Loucy (cell line): Measurements from ENCODE around the gene IGF2BP3.
"Not testable (repeated sequence)": the region's sequence is repeated elsewhere in the genome, so short reads cannot be mapped to it uniquely, and the experiment has no call there.

Source experiments
- H2AFZ ChIP-seq: fragments of 200-600 bp; sonication (generic); 2 replicates; pipeline ENCODE4 v1.6.0; 2016; ENCODE audit warnings: antibody characterized with exemption, mild to moderate bottlenecking, low read length, moderate library complexity
- H3F3A ChIP-seq: fragments of 200-600 bp; 2 replicates; pipeline ENCODE4 v1.6.0; 2016; ENCODE audit warnings: antibody characterized with exemption, low read depth, mild to moderate bottlenecking
- H3K27me3 ChIP-seq: fragments of 200-600 bp; sonication (generic); 2 replicates; pipeline ENCODE4 v1.6.1; 2014; ENCODE audit warnings: low read length, mild to moderate bottlenecking; ENCODE audit not compliant: insufficient read depth, poor library complexity, severe bottlenecking
- H3K36me3 ChIP-seq: fragments of 200-600 bp; sonication (generic); 2 replicates; pipeline ENCODE4 v1.6.1; 2016; ENCODE audit warnings: low read length; ENCODE audit not compliant: insufficient read depth
- H3K4me1 ChIP-seq: fragments of 200-600 bp; sonication (generic); 2 replicates; pipeline ENCODE4 v1.5.1; 2014; ENCODE audit warnings: low read length, mild to moderate bottlenecking; ENCODE audit not compliant: insufficient read depth, poor library complexity, severe bottlenecking
- H3K4me2 ChIP-seq: fragments of 200-600 bp; sonication (generic); 2 replicates; pipeline ENCODE4 v1.6.0; 2014; ENCODE audit warnings: antibody characterized with exemption, low read length, low read depth, mild to moderate bottlenecking; ENCODE audit not compliant: poor library complexity, severe bottlenecking
- H3K4me3 ChIP-seq: fragments of 200-600 bp; sonication (generic); 2 replicates; pipeline ENCODE4 v1.5.1; 2014; ENCODE audit warnings: low read length, mild to moderate bottlenecking, mixed read lengths; ENCODE audit not compliant: poor library complexity, severe bottlenecking
- H3K79me2 ChIP-seq: fragments of 200-600 bp; sonication (generic); 2 replicates; pipeline ENCODE4 v1.6.1; 2014; ENCODE audit warnings: low read length; ENCODE audit not compliant: insufficient read depth
- H3K9ac ChIP-seq: fragments of 200-600 bp; sonication (generic); 2 replicates; pipeline ENCODE4 v1.6.0; 2014; ENCODE audit warnings: mild to moderate bottlenecking, low read depth, low read length, moderate library complexity; ENCODE audit not compliant: poor library complexity, severe bottlenecking
- H3K9me2 ChIP-seq: fragments of 200-600 bp; sonication (generic); replicated peaks from 2 replicates; pipeline ENCODE4 v1.6.1; 2016; ENCODE audit warnings: low read depth, low read length, mixed read lengths
- H3K9me3 ChIP-seq: fragments of 200-600 bp; sonication (generic); 2 replicates; pipeline ENCODE4 v1.6.1; 2014; ENCODE audit warnings: mild to moderate bottlenecking, antibody characterized with exemption, low read length, low read depth; ENCODE audit not compliant: insufficient read depth
- H4K20me1 ChIP-seq: fragments of 200-600 bp; sonication (generic); 2 replicates; pipeline ENCODE4 v1.6.0; 2014; ENCODE audit warnings: antibody characterized with exemption, low read length, mild to moderate bottlenecking; ENCODE audit not compliant: insufficient read depth, poor library complexity, severe bottlenecking
- EZH2phosphoT487 ChIP-seq: fragments of 200-600 bp; IDR thresholded peaks from 2 replicates; pipeline ENCODE4 v1.6.1; 2018; ENCODE audit warnings: antibody characterized with exemption, mild to moderate bottlenecking, moderate library complexity, borderline replicate concordance
- TF ChIP-seq, protein P1 (sequence below): fragments of 200-600 bp; sonication (generic); conservative IDR thresholded peaks from 2 replicates; pipeline ENCODE4 v1.5.1; 2014; ENCODE audit warnings: mild to moderate bottlenecking, antibody characterized with exemption, low read length

Gene IGF2BP3

DNA sequence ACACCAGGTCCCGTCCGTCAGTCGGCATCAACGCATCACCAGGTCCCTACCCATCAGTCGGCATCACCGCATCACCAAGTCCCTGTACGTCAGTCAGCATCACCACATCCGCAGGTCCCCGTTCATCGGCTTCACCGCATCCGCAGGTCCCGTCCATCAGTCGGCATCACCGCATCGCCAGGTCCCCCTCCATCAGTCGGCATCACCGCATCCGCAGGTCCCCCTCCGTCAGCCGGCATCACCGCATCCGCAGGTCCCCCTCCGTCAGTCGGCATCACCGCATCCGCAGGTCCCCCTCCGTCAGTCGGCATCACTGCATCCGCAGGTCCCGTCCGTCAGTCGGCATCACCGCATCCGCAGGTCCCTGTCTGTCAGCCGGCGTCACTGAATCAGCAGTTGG, 55.1 kb downstream of the IGF2BP3 start:
- Histone ChIP-seq H3K27me3 (no peaks in the 10 kb centered on the region), H3K9me3 (no peaks in the 10 kb centered on the region), H3K9me2 (no peaks in the 10 kb centered on the region), H3K79me2 (no peaks in the 10 kb centered on the region), H3K9ac (no peak overlapping the region), H3K36me3 (no peaks in the 10 kb centered on the region), H3K4me1 (no peaks in the 10 kb centered on the region), H3K4me2 (no peak overlapping the region), H4K20me1 (no peaks in the 10 kb centered on the region), H2AFZ (no peak overlapping the region), H3K4me3 (no peak overlapping the region), H3F3A (no peaks in the 10 kb centered on the region)
- no peak for TF ChIP-seq EZH2phosphoT487
- TF ChIP-seq, protein P1, sequence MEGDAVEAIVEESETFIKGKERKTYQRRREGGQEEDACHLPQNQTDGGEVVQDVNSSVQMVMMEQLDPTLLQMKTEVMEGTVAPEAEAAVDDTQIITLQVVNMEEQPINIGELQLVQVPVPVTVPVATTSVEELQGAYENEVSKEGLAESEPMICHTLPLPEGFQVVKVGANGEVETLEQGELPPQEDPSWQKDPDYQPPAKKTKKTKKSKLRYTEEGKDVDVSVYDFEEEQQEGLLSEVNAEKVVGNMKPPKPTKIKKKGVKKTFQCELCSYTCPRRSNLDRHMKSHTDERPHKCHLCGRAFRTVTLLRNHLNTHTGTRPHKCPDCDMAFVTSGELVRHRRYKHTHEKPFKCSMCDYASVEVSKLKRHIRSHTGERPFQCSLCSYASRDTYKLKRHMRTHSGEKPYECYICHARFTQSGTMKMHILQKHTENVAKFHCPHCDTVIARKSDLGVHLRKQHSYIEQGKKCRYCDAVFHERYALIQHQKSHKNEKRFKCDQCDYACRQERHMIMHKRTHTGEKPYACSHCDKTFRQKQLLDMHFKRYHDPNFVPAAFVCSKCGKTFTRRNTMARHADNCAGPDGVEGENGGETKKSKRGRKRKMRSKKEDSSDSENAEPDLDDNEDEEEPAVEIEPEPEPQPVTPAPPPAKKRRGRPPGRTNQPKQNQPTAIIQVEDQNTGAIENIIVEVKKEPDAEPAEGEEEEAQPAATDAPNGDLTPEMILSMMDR = no peak

DNA sequence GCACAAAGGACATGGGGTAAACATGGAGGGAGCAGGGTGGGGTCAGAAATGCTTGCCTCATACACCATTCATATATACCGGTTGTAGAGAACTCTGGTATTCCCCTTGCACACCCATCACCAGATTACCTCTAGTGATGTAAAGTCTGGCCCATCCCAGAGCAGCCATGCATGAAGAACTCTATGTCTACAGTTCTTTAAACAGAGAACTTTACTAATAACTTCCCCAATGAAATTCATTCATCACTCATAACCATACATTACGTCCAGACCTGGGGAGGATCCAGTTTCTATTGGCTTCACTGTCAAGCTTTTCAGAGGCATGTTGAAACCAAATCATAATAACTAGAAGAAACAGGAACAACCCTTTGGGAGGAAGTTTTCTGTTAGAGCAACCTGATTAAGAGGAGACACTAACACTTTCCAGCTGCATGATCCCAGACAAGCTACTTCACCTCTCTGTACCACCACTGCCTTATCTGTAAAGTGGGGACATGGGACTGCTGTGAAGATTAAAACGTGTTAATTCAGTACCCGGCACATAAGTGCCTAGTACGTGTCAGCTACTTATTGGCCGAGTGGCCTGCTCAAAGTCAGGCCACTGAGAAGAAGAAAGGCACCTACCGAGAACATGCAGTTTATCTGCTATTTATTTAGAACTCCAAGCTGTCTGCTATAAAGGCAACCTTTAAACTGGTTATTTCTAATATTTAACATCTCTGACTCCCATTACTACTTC, 59.7 kb downstream of the IGF2BP3 start:
- H3K9me2 ChIP-seq = no peaks in the 10 kb centered on the region
- H3K4me3 ChIP-seq = no peak overlapping the region
- H3K36me3 ChIP-seq = no peaks in the 10 kb centered on the region
- H3K9ac ChIP-seq = no peak overlapping the region
- no peak overlapping the region for H2AFZ ChIP-seq
- no peaks in the 10 kb centered on the region for H3K9me3 ChIP-seq
- no peaks in the 10 kb centered on the region for H3K79me2 ChIP-seq
- no peaks in the 10 kb centered on the region for H3K27me3 ChIP-seq
- H3F3A ChIP-seq = no peaks in the 10 kb centered on the region; the same call in 1 of the 2 replicates
- H3K4me2 ChIP-seq = no peak overlapping the region
- no peaks in the 10 kb centered on the region for H4K20me1 ChIP-seq
- TF ChIP-seq EZH2phosphoT487 = no peak
- TF ChIP-seq, protein P1 = no peak
- no peaks in the 10 kb centered on the region for H3K4me1 ChIP-seq

DNA sequence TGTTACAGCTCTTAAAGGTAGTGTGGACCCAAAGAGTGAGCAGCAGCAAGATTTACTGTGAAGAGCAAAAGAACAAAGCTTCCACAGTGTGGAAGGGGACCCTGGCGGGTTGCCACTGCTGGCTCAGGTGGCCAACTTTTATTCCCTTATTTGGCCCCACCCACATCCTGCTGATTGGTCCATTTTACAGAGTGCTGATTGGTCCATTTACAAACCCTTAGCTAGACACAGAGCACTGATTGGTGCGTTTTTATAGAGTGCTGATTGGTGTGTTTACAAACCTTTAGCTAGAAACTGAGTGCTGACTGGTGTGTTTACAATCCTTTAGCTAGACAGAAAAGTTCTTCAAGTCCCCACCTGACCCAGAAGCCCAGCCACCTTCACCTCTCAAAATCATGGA, 63.7 kb downstream of the IGF2BP3 start:
- H3F3A ChIP-seq, H4K20me1 ChIP-seq, H2AFZ ChIP-seq, H3K9me3 ChIP-seq, H3K9ac ChIP-seq, H3K27me3 ChIP-seq, H3K4me3 ChIP-seq, H3K36me3 ChIP-seq, H3K4me1 ChIP-seq, H3K4me2 ChIP-seq, H3K9me2 ChIP-seq, H3K79me2 ChIP-seq: not testable (repeated sequence)

DNA sequence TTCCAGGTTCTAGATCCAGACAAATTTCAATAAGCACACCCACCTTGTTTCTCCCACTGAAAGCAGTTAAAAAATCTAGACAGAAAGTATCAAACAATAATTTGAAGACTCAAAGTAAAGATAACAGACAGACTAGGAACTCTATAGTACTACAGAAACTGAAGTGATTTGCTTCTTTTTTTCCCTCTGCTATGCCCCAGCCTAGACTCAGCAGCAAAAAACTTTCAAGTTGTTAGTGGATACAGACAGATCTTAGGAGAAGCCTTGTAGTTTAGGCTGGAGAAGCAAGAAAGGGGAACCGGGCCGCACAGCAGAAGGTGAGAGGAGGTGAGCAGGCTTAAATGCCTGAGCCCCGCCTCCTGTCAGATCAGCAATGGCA, 65.1 kb downstream of the IGF2BP3 start:
- Histone ChIP-seq H3K9me3 (no peaks in the 10 kb centered on the region), H3K4me1 (no peaks in the 10 kb centered on the region), H3K27me3 (no peaks in the 10 kb centered on the region), H4K20me1 (no peaks in the 10 kb centered on the region), H3K79me2 (no peaks in the 10 kb centered on the region), H3K4me2 (no peak overlapping the region), H3K9me2 (no peaks in the 10 kb centered on the region), H3K4me3 (no peak overlapping the region), H2AFZ (no peak overlapping the region), H3K9ac (no peak overlapping the region), H3F3A (no peaks in the 10 kb centered on the region; the same call in 1 of the 2 replicates), H3K36me3 (no peaks in the 10 kb centered on the region)
- TF ChIP-seq, protein P1 = no peak
- TF ChIP-seq EZH2phosphoT487 = no peak
